ENCODE results near the gene NEMP1.
A peak's percentile ranks its signal among the peaks of the same experiment; 100 is the strongest.
"Not testable (repeated sequence)": the region's sequence is repeated elsewhere in the genome, so short reads cannot be mapped to it uniquely, and the experiment has no call there.

The NEMP1 gene

GRCh38 chr12:57088354-57089270 is 10.0 kb upstream of the NEMP1 start, which contains the start of gene NAB2:
Gene NAB2 (plus strand): TSS chr12:57089114. CDS start chr12:57089272, 158 bp downstream.
- H3K27ac Mint-ChIP-seq = peak within 1 kb of the TSS; percentile 96
- peaks cover 7% of the 10 kb centered on the region for H3K36me3 Mint-ChIP-seq
- peaks cover 71% of the 10 kb centered on the region for H3K4me1 Mint-ChIP-seq
- no peaks in the 10 kb centered on the region for H3K27me3 Mint-ChIP-seq
- no peaks in the 10 kb centered on the region for H3K9me3 Mint-ChIP-seq
- peak within 1 kb of the TSS; percentile 96 for H3K4me3 Mint-ChIP-seq

- Mint-ChIP-seq H3K27me3 (no peaks in the 10 kb centered on the region), H3K36me3 (peaks cover 7% of the 10 kb centered on the region), H3K27ac (peak overlapping the region; percentile 96), H3K4me1 (peaks cover 69% of the 10 kb centered on the region), H3K9me3 (no peaks in the 10 kb centered on the region), H3K4me3 (peak overlapping the region; percentile 96)
Observed at GRCh38 chr12:57087691-57088353, 9.2 kb upstream of the NEMP1 start.

- H3K4me1 Mint-ChIP-seq = peaks cover 63% of the 10 kb centered on the region
- peak overlapping the region; percentile 99 for H3K27ac Mint-ChIP-seq
- peaks cover 6% of the 10 kb centered on the region for H3K36me3 Mint-ChIP-seq
- H3K4me3 Mint-ChIP-seq = peak overlapping the region; percentile 96
- H3K27me3 Mint-ChIP-seq = no peaks in the 10 kb centered on the region
- no peaks in the 10 kb centered on the region for H3K9me3 Mint-ChIP-seq
Observed at GRCh38 chr12:57087010-57087690, 8.6 kb upstream of the NEMP1 start.

- H3K4me3 Mint-ChIP-seq = peak overlapping the region; percentile 96
- no peaks in the 10 kb centered on the region for H3K9me3 Mint-ChIP-seq
- peaks cover 57% of the 10 kb centered on the region for H3K4me1 Mint-ChIP-seq
- H3K27ac Mint-ChIP-seq = peak overlapping the region; percentile 99
- peaks cover 6% of the 10 kb centered on the region for H3K36me3 Mint-ChIP-seq
- no peaks in the 10 kb centered on the region for H3K27me3 Mint-ChIP-seq
Observed at GRCh38 chr12:57086493-57087009, 8.0 kb upstream of the NEMP1 start.

- peak overlapping the region; percentile 99 for H3K27ac Mint-ChIP-seq
- peaks cover 6% of the 10 kb centered on the region for H3K36me3 Mint-ChIP-seq
- H3K4me1 Mint-ChIP-seq = peaks cover 53% of the 10 kb centered on the region
Observed at GRCh38 chr12:57085999-57086492, 7.5 kb upstream of the NEMP1 start.

GRCh38 chr12:57080855-57081254 is 2.3 kb upstream of the NEMP1 start:
- Mint-ChIP-seq H3K27ac (peak overlapping the region; percentile 17), H3K4me1 (peaks cover 37% of the 10 kb centered on the region)

More at GRCh38 chr12:57085999-57086492, 7.5 kb upstream of the NEMP1 start:
- H3K27me3 Mint-ChIP-seq = no peaks in the 10 kb centered on the region
- H3K4me3 Mint-ChIP-seq = peak overlapping the region; percentile 96
- no peaks in the 10 kb centered on the region for H3K9me3 Mint-ChIP-seq

GRCh38 chr12:57079821-57080220 is 1.2 kb upstream of the NEMP1 start:
- H3K4me1 Mint-ChIP-seq = peaks cover 26% of the 10 kb centered on the region
- H3K27ac Mint-ChIP-seq = peak overlapping the region; percentile 62
- no peaks in the 10 kb centered on the region for H3K9me3 Mint-ChIP-seq
- no peak overlapping the region for H3K4me3 Mint-ChIP-seq
- no peaks in the 10 kb centered on the region for H3K27me3 Mint-ChIP-seq
- H3K36me3 Mint-ChIP-seq = no peaks in the 10 kb centered on the region

More at GRCh38 chr12:57080855-57081254, 2.3 kb upstream of the NEMP1 start:
- Mint-ChIP-seq H3K36me3 (no peaks in the 10 kb centered on the region), H3K4me3 (no peak overlapping the region), H3K9me3 (no peaks in the 10 kb centered on the region), H3K27me3 (no peaks in the 10 kb centered on the region)

GRCh38 chr12:57073566-57074450 is 4.8 kb downstream of the NEMP1 start:
- H3K27me3 Mint-ChIP-seq, H3K9me3 Mint-ChIP-seq, H3K4me3 Mint-ChIP-seq: not testable (repeated sequence)
- H3K4me1 Mint-ChIP-seq = peaks cover 31% of the 10 kb centered on the region
- peaks cover 17% of the 10 kb centered on the region for H3K36me3 Mint-ChIP-seq
- peak overlapping the region; percentile 17 for H3K27ac Mint-ChIP-seq

- Mint-ChIP-seq H3K36me3 (peaks cover 19% of the 10 kb centered on the region), H3K4me1 (peaks cover 36% of the 10 kb centered on the region), H3K9me3 (no peaks in the 10 kb centered on the region), H3K4me3 (no peak overlapping the region), H3K27me3 (no peaks in the 10 kb centered on the region), H3K27ac (peak overlapping the region; percentile 66)
Observed at GRCh38 chr12:57072661-57073060, 5.9 kb downstream of the NEMP1 start.

- Mint-ChIP-seq H3K4me3 (peak overlapping the region; percentile 64), H3K9me3 (peaks cover 4% of the 10 kb centered on the region), H3K27ac (peak overlapping the region; percentile 90), H3K36me3 (peaks cover 22% of the 10 kb centered on the region), H3K4me1 (peaks cover 59% of the 10 kb centered on the region), H3K27me3 (no peaks in the 10 kb centered on the region)
Observed at GRCh38 chr12:57069523-57069922, 9.1 kb downstream of the NEMP1 start.

GRCh38 chr12:57066245-57066644 is 12.3 kb downstream of the NEMP1 start:
- Mint-ChIP-seq H3K27me3 (no peaks in the 10 kb centered on the region), H3K27ac (peak overlapping the region; percentile 99), H3K4me1 (peaks cover 72% of the 10 kb centered on the region), H3K9me3 (peaks cover 4% of the 10 kb centered on the region), H3K36me3 (peaks cover 24% of the 10 kb centered on the region), H3K4me3 (peak overlapping the region; percentile 75)

- Mint-ChIP-seq H3K9me3 (peaks cover 4% of the 10 kb centered on the region), H3K4me3 (peak overlapping the region; percentile 91), H3K27ac (peak overlapping the region; percentile 100), H3K36me3 (peaks cover 11% of the 10 kb centered on the region), H3K4me1 (peaks cover 63% of the 10 kb centered on the region), H3K27me3 (no peaks in the 10 kb centered on the region)
Observed at GRCh38 chr12:57063991-57064685, 14.5 kb downstream of the NEMP1 start.

GRCh38 chr12:57058454-57058853 is 20.1 kb downstream of the NEMP1 start:
- H3K36me3 Mint-ChIP-seq = peaks cover 14% of the 10 kb centered on the region
- peak overlapping the region; percentile 79 for H3K27ac Mint-ChIP-seq
- H3K4me3 Mint-ChIP-seq = no peak overlapping the region
- peaks cover 24% of the 10 kb centered on the region for H3K4me1 Mint-ChIP-seq
- no peaks in the 10 kb centered on the region for H3K27me3 Mint-ChIP-seq
- H3K9me3 Mint-ChIP-seq = no peaks in the 10 kb centered on the region

All from activated naive CD4-positive, alpha-beta T cell treated with anti-CD3 and anti-CD28 coated beads, Interleukin-2, amount 50 U/mL, for 24 hours (primary cell).